ENCODE measurements around the gene ST14.

- no peak for TF ChIP-seq CTCF (IDR thresholded peaks at IDR 0.05; ENCODE audit: insufficient read depth, low read length)
- TF ChIP-seq, protein P1, sequence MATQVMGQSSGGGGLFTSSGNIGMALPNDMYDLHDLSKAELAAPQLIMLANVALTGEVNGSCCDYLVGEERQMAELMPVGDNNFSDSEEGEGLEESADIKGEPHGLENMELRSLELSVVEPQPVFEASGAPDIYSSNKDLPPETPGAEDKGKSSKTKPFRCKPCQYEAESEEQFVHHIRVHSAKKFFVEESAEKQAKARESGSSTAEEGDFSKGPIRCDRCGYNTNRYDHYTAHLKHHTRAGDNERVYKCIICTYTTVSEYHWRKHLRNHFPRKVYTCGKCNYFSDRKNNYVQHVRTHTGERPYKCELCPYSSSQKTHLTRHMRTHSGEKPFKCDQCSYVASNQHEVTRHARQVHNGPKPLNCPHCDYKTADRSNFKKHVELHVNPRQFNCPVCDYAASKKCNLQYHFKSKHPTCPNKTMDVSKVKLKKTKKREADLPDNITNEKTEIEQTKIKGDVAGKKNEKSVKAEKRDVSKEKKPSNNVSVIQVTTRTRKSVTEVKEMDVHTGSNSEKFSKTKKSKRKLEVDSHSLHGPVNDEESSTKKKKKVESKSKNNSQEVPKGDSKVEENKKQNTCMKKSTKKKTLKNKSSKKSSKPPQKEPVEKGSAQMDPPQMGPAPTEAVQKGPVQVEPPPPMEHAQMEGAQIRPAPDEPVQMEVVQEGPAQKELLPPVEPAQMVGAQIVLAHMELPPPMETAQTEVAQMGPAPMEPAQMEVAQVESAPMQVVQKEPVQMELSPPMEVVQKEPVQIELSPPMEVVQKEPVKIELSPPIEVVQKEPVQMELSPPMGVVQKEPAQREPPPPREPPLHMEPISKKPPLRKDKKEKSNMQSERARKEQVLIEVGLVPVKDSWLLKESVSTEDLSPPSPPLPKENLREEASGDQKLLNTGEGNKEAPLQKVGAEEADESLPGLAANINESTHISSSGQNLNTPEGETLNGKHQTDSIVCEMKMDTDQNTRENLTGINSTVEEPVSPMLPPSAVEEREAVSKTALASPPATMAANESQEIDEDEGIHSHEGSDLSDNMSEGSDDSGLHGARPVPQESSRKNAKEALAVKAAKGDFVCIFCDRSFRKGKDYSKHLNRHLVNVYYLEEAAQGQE (IDR thresholded peaks at IDR 0.05; ENCODE audit: insufficient replicate concordance, low read depth), result no peak
- no peak for TF ChIP-seq POLR2AphosphoS5 (IDR thresholded peaks at IDR 0.05; ENCODE audit: low read depth)
- no peak for TF ChIP-seq GABPA (IDR thresholded peaks at IDR 0.05; ENCODE audit: low read depth)
These were observed 443 bp upstream of the ST14 start for GRCh38 chr11:130159139-130159538.
